Measurements from ENCODE around the gene ERO1B.

ERO1B gene

GRCh38 chr1:236176337-236177336, 105.1 kb downstream of the ERO1B start:
- DNase-seq, result no peak

DNA sequence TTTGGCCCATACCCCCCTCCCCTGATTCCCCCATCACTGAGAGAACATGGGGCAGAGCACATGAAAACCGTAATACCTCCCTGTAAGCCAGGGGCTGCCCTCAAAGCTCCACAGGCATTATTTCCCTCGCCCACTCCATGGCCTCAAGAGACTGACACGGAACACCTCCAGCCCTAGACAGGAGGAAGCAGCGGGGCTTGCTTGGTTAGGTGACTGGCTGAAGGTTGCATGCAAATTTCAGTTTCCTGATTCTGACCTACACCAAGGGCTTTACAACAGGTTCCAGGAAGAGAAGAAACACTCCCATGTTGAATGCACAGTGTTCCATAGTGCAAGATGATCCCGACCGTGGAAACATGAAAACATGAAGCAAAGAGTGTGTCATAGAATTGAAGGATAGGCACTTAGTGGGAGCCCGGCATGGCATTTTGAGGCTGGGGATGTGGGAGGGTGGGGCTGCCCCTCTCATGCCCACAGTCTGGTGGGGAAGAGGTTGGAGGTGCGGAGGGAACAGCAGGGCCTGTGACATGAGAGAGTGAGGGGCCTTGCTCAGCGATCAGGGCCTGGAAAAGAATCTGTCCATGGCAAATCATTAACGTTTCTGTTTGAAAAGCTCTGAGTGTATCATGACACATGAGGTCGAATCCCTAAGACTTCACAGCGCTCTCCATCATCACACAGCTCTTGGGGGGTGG, 106.0 kb downstream of the ERO1B start:
- no peak for DNase-seq

DNA sequence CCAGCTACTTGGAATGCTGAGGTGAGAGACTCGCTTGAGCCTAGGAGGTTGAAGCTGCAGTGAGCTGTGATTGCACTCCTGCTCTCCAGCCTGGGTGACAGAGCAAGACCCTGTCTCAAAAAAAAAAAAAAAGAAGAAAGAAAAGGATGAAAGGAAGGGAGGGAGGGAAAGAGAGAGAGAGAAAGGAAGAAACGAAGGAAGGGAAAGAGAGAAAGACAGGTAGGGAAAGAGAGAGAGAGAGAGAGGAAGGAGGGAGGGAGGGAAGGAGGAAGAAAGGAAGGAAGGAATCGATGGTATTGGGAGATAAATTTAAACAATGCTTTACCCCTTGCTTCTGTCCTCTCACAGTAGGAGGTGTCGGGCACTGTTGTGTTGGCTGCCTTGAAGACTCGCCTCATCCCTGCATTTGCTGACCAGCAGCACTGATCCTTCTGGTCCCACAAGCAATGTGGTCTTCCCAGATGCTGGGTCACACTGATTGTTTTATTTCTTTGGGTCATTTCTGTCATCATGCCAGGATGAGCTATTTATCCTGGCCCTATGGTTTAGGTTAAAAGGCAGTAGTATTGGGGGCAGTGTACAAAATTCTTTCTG, 108.5 kb downstream of the ERO1B start:
- DNase-seq, result no peak

GRCh38 chr1:236172041-236172579, 109.6 kb downstream of the ERO1B start:
- DNase-seq, result no peak

DNA sequence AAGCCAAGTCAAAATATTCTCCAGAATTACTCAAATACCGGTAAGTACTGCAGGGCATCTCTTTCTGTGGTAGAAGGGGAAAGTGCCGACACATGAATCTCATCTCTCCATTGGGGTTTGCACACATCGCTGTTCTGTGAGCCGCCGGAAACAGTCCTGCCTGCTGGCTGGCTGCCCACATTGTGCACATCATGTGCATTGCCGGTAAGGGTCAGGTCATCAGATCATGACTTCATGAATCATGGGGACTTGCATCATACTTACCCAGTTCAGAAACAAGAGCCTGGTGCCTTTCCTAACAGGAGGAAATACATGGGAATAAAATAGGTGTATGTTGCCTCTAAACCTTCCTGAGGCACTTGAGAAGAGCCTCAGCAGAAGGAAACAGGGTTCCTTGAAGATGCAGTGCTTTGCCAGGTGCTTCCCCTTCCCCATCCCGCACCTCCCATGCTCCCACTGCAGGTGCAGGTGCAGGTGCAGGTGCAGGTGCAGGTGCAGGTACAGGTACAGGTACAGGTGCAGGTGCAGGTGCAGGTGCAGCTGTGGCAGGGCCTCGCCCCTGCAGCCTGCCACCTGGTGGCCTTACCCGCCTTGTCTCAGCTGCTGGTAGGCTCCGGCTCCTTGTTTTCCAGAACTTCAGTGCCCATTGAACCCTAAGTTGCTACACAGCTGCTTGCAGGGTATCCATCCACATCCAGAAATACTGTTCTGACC, 112.9 kb downstream of the ERO1B start:
- no peak for DNase-seq

DNA sequence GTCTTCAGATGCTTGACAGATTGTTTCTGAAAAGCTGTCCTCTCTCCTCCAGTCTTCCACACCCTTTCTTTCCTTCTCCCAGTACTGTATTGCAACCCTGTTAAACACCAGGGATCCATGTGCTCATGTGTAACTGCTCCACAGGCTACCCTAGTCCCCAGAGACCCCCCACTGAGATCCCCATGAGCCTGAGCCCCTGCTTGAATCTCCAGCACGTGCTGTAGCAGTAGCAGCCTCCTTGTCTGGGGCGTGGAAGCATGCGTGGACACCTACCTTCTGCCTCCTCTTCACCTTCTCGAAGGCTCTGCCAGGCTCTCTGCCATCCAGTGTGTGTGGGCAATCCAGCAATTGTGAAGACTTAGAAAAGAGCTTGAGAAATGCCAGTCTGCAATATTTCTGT, 114.2 kb downstream of the ERO1B start:
- DNase-seq, result no peak

DNA sequence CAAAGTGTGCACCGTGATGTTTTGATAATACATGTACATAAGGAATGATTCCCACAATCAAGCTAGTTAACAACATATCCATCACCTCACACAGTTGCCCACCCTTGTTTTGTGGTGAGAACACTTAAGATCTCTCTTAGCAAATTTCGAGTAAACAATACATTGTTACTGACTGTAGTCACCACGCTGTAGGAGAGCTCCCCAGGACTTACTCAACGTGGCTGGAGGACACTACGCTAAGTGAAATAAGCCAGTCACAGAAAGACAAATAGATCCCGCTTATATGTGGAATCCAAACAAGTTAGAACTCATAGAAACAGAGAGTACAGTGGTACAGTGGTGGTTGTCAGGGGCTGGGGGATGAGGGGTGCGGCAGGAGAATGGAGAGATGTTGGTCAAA, 114.6 kb downstream of the ERO1B start:
- DNase-seq, result no peak

- DNase-seq, result no peak
Observed at GRCh38 chr1:236166041-236166440, 115.7 kb downstream of the ERO1B start.

Measured in activated CD4-positive, CD25-positive, alpha-beta regulatory T cell (primary cell).